Muscle layer of colon (tissue), 2 donors: ENCODE measurements around the gene MARCHF10.

Source experiments
- H3K27ac ChIP-seq: one replicate; pipeline ENCODE4 v1.7.0; 2013; ENCODE audit warnings: low read depth, mild to moderate bottlenecking, low read length, moderate library complexity
- H3K27me3 ChIP-seq, 2 donors: one replicate each; pipeline ENCODE4 v1.7.0; 2013; ENCODE audit warnings: low read length in 2 of 2, mild to moderate bottlenecking in 2 of 2; ENCODE audit not compliant: insufficient read depth in 2 of 2, control insufficient read depth in 1 of 2
- H3K36me3 ChIP-seq: one replicate; pipeline ENCODE4 v1.7.0; 2013; ENCODE audit warnings: mild to moderate bottlenecking, low read length; ENCODE audit not compliant: insufficient read depth
- H3K4me1 ChIP-seq: one replicate; pipeline ENCODE4 v1.7.0; 2013; ENCODE audit warnings: mild to moderate bottlenecking, low read length; ENCODE audit not compliant: insufficient read depth
- H3K4me3 ChIP-seq, 2 donors: one replicate each; pipeline ENCODE4 v1.7.0; 2013; ENCODE audit warnings: low read length in 2 of 2, low read depth in 1 of 2, mild to moderate bottlenecking in 1 of 2, moderate library complexity in 1 of 2
- H3K9ac ChIP-seq: one replicate; pipeline ENCODE4 v1.7.0; 2013; ENCODE audit warnings: low read length
- H3K9me3 ChIP-seq: one replicate; pipeline ENCODE4 v1.7.0; 2013; ENCODE audit warnings: mild to moderate bottlenecking, low read length
- donor health status: abdominal sarcoma.
- donor health status: Adenocarcinoma of cecum.

The MARCHF10 gene

DNA sequence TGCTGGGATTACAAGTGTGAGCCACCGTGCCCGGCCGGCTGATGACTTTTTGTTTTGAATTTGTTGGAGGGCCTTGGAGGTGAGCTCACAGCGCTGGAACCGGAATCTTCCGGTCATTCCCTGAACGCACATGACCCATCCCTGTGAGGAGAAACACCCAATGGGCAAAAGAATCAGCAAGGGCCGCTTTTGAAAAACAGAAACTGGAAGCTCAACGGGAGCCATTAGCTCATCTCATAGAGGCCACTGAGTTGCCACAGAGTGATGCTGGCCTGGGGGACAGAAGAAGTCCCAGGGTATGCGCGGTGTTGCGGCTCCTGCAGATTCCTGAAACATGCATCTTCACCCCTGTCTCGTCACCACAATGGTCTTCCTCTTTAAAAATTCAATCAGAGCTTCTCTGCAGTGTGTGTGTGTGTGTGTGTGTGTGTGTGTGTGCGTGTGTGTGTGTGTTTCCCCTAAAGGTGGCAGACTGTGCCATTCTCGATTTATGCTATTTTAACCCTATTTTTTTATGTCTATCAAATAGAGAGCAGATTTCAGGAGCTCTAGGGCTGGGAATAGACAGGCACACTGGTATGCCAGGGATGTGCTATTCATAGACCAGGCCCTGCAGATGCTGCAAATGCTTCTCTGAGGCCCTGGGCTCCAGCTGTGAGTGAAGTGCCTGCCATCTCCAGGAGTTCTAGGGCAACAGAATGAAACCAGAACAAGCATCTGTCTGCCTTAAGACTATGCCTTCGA is 68.3 kb downstream of the MARCHF10 start:
- H3K9me3 ChIP-seq = no peaks in the 10 kb centered on the region
- H3K4me3 ChIP-seq = no peak overlapping the region
- H3K27ac ChIP-seq = no peak overlapping the region
- H3K9ac ChIP-seq = no peak overlapping the region
- H3K36me3 ChIP-seq = no peaks in the 10 kb centered on the region
- H3K4me1 ChIP-seq = no peaks in the 10 kb centered on the region
- no peaks in the 10 kb centered on the region for H3K27me3 ChIP-seq

DNA sequence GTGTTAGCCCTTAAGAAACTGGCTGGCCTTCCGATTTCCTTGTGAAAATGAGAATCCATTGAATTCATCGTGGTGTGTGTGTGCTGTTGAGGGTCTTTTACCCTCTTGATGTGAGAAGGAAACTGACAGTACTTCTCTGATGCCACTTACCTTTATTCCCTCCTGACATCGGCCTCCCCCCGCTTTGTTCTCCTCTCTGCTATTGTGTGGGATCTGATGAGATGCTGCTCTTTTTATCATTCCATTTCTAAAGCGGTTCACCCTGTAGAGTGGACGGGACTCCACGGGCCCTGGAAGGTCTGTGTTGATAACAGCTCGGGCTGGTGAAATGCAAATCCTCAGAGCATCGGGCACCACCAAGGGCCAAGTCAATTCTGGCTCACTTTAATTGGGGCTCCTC is 69.8 kb downstream of the MARCHF10 start:
- Histone ChIP-seq H3K36me3 (no peaks in the 10 kb centered on the region), H3K27me3 (no peaks in the 10 kb centered on the region), H3K9me3 (no peaks in the 10 kb centered on the region), H3K4me3 (no peak overlapping the region), H3K27ac (no peak overlapping the region), H3K4me1 (no peaks in the 10 kb centered on the region), H3K9ac (no peak overlapping the region)

DNA sequence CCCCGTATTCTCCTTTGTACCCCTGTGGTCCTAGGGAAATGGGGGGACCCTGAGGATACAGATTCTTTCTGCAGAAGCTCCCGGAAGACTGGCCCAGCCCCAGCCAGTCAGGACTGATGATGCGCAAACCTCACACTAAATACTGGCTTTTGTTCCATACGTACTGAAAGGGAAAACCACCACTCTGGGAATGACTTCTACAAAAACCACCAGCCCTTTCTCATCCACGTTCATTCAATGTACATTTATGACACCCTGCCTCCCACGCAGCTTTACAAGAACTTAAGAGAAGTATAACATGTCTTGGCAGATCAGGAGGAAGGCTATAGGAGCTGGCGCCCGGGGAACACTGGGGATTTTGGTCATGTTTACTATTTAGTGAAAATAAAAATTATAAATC is 70.6 kb downstream of the MARCHF10 start:
- Histone ChIP-seq H3K4me1 (no peaks in the 10 kb centered on the region), H3K36me3 (no peaks in the 10 kb centered on the region), H3K9ac (no peak overlapping the region), H3K4me3 (no peak overlapping the region), H3K27ac (no peak overlapping the region), H3K9me3 (no peaks in the 10 kb centered on the region), H3K27me3 (no peaks in the 10 kb centered on the region)

- Histone ChIP-seq H3K9me3 (no peaks in the 10 kb centered on the region), H3K27ac (no peak overlapping the region), H3K9ac (no peak overlapping the region), H3K4me3 (no peak overlapping the region), H3K36me3 (no peaks in the 10 kb centered on the region), H3K27me3 (no peaks in the 10 kb centered on the region), H3K4me1 (no peaks in the 10 kb centered on the region)
Measured at GRCh38 chr17:62735044-62735651, 73.0 kb downstream of the MARCHF10 start.

- Histone ChIP-seq H3K36me3 (no peaks in the 10 kb centered on the region), H3K9me3 (no peaks in the 10 kb centered on the region), H3K9ac (no peak overlapping the region), H3K27ac (no peak overlapping the region), H3K4me3 (no peak overlapping the region), H3K27me3 (no peaks in the 10 kb centered on the region), H3K4me1 (no peaks in the 10 kb centered on the region)
Measured at GRCh38 chr17:62732125-62732524, 76.0 kb downstream of the MARCHF10 start.

DNA sequence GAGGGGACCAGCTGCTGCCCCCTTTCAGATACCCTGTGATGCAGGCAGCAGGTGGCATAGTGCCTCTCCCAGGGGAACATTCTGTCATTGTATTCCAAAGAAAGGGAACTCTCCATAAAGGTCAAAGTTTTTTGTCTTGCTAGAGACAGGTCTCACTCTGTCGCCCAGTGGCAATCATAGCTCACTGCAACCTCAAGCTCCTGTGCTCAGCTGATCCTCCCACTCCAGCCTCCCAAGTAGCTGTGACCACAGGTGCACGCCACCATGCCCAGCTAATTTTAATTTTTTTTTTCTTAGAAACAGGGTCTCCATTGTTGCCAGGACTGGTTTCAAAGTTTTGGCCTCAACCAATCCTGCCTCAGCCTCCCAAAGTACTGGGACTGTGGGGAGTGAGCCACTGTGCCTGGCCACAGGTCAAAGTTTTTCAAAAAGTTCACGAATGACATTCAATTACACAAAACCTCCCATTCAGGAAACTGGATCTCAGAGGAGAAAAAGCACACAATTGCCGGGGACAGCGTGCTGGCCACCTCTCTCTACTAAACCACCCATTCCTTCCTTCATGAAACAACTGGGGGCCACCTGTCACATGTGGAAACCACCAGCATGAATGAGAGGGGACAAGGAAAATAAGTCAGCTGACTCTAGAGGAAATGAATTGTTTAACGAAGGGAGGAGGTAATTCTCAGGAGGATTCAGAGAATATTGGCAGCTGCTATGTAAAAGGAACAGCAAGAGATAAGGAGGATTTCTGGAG is 80.0 kb downstream of the MARCHF10 start:
- no peak overlapping the region for H3K27ac ChIP-seq
- no peaks in the 10 kb centered on the region for H3K27me3 ChIP-seq
- H3K9ac ChIP-seq = no peak overlapping the region
- H3K36me3 ChIP-seq = no peaks in the 10 kb centered on the region
- H3K9me3 ChIP-seq = no peaks in the 10 kb centered on the region
- H3K4me1 ChIP-seq = no peaks in the 10 kb centered on the region
- H3K4me3 ChIP-seq = no peak overlapping the region

GRCh38 chr17:62725791-62726249 is 82.3 kb downstream of the MARCHF10 start:
- no peak overlapping the region for H3K4me3 ChIP-seq
- no peaks in the 10 kb centered on the region for H3K4me1 ChIP-seq
- no peaks in the 10 kb centered on the region for H3K27me3 ChIP-seq
- no peaks in the 10 kb centered on the region for H3K36me3 ChIP-seq
- H3K9me3 ChIP-seq = no peaks in the 10 kb centered on the region
- no peak overlapping the region for H3K9ac ChIP-seq
- H3K27ac ChIP-seq = no peak overlapping the region

DNA sequence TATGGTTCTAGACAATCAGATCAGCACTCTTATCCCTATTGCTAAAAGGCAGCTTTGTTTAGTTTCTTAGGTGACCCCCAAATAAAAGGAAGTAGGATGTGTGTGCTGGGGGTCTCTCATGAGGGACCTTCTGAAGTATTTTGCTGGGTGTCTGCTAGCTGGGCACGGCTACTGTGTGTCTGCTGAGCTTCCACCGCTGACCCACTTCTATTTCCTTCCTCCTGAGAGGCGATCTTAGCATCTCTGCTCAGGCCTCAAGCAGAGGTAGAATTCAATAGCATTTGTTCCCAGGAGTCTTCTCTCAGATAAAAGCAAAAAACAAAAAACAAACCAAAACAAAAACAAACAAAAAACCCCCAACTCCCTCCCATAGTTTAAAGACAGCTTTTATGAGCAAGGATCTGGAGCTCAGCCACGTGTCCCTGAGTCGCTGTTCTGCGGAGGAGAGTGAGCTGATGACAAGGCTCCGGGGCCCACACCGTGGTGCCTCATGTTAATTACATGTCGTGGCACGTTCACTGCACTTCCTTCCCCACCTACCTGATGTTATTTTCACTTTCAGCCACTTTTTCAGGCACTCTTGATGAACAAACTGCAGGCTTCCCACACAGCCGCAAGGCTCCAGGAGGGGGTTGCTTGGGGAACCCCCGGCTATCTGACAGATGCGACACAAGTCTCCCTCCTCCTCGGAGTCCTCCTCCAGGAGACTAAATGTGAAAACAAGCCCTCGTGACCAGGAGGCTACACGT is 83.5 kb downstream of the MARCHF10 start:
- Histone ChIP-seq H3K27ac (no peak overlapping the region), H3K4me3 (no peak overlapping the region)

DNA sequence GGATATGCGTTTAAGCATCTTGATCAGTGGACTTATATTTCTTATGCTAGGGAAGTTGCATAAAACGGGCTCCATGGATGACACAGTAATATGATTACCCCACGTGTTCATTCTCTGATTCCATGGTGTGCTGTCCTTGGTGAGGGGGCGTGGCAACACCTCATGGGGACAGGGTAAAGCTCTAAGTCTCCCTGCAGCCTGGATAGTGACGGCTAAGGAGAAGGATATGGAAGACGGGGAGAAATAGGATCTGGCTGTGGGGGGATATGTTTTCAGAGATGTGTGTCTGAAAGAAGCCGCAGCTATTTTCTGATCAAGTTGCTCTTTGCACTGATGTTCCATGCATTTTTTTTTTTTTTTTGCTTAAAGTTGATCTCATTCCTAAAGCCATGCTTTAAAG is 84.3 kb downstream of the MARCHF10 start:
- no peaks in the 10 kb centered on the region for H3K4me1 ChIP-seq
- H3K27ac ChIP-seq = no peak overlapping the region
- H3K9me3 ChIP-seq = no peaks in the 10 kb centered on the region
- no peak overlapping the region for H3K4me3 ChIP-seq
- no peaks in the 10 kb centered on the region for H3K27me3 ChIP-seq
- no peak overlapping the region for H3K9ac ChIP-seq
- H3K36me3 ChIP-seq = no peaks in the 10 kb centered on the region

More for the DNA sequence above, 83.5 kb downstream of the MARCHF10 start:
- no peak overlapping the region for H3K9ac ChIP-seq
- no peaks in the 10 kb centered on the region for H3K27me3 ChIP-seq
- H3K4me1 ChIP-seq = no peaks in the 10 kb centered on the region
- H3K36me3 ChIP-seq = no peaks in the 10 kb centered on the region
- no peaks in the 10 kb centered on the region for H3K9me3 ChIP-seq

GRCh38 chr17:62722625-62723024 is 85.5 kb downstream of the MARCHF10 start:
- Histone ChIP-seq H3K27me3 (no peaks in the 10 kb centered on the region), H3K4me1 (no peaks in the 10 kb centered on the region), H3K9ac (no peak overlapping the region), H3K4me3 (no peak overlapping the region), H3K9me3 (no peaks in the 10 kb centered on the region), H3K36me3 (no peaks in the 10 kb centered on the region), H3K27ac (no peak overlapping the region)
